LHCN-M2 (cell line): ENCODE measurements around the gene RAPGEF3. TPM values are rescaled to one million over a fixed set of nuclear protein-coding genes. Genes with fewer than 3 reads are reported as not detected.

ENCODE experiments used
- DNase-seq: peaks from one replicate; pipeline ENCODE4 v3.0.0-alpha.2; 2012; ENCODE audit warnings: low read depth
- total RNA-seq: library from RNA; depleted of rRNA; stranded (reverse); fragments of >200 nt; gene quantifications from 2 replicates; pipeline ENCODE4 v1.2.3, GENCODE V29; 2014

The RAPGEF3 gene
- total RNA-seq, 1 experiment from 2014 or later, result 1.8 TPM

DNA sequence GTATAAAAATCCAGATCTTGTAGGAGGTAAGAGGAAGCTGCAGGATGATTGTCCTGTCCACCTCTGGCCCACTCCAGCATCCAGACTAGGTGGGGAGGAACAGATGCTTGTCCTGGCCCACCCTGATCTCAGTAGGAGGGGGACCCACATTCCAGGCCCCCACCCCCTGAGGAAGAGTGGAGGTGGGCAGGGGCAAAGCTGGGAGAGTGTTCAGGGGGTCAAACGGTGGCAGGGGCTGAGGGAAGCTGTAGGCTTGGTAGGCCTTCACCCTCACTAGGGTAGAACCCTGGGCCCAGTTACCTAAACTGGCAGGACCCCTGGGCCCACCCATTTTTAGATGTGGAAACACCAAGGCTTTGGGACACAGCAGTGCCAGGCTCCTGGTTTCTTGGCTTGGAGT is 18.5 kb upstream of the RAPGEF3 start:
- no peak for DNase-seq

DNA sequence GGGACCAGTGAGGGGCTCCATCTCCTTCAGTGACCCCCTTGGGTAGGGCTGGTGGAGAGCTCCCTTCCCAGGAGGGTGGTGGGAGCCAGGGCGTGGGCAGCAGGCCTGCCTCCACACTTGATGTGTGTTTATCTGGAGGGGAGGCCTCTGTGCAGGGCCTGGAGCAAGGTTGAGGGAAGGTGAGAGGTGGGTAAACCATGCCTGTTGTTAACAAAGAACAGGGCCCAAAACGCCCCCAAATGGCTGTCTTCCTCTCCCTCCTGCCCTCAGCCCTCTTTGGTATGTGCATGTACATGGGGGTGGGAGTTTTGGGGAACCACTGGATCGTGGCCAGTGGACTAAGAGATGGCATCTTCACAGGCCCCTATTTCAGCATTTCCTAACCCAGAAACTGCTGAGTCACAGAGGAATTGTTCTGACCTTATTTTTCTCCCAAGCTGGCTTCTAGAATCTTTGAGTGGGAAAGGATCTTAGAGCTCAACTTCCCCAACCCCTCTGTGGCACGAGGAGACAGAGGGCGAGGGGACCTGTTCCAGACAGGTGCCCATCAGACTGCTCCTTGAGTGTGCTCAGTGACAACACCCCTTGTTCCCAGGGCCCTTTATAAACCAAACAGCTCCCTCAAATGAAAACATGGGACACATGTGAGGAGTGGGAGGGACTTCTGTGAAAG is 17.9 kb upstream of the RAPGEF3 start:
- no peak for DNase-seq

DNA sequence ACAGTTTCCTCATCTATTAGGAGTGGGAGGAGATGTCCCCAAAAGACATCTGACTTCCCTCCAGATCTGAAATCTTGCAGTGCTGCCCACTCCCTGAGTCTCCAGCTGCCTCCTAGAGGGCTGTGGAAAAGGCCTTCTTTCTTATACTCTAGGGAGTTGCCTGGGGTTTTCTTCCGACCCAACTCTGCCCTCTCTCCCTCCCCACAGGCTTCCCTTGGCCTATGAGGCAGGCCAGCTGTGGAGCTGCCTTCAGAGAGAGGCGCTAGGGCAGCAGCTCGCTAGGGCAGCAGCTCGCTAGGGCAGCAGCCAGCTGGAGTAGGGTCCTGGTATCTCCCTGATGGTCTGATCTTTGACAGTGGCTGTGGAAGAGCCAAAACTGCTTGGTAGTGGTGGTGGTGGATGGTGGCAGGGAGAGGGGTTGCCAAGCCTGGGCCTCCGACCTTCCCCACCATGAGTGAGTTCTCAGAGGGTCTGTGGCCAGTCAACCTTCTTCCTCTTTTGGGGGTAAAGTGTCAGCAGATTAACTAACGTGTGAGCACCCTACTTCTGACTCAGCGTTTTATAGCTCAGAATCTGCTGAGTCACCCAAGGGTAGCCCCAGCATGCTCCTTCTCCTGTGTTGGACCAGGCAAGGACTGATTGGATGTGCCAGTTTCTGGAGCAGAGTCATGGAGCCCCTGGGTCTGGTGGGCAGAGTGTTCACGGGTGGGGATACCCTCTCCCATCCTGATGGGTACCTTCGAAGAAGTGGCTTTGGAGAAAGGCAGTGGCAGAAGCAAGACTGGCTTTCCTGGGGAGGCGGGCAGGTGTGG is 16.6 kb upstream of the RAPGEF3 start:
- peak; percentile 46 for DNase-seq

DNA sequence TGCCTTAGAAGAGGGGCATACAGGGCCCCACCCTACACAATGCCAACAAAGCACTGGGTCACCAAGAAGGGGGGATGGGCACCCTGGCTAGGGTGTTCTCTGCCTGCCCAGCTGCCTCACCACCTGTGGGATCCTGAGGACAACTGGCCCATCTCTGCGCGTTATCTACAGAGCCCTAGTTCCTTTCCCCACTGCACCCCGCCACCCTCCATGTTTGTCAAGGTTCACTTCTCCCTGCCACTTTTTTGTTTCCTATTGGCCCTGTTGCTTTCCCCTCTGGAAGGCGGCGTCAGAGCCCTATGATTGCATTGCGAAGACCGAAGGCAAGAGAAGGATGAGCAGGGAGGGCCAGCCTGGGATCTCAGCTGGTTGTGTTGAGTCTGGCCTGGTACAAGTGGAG is 16.0 kb upstream of the RAPGEF3 start:
- no peak for DNase-seq

DNA sequence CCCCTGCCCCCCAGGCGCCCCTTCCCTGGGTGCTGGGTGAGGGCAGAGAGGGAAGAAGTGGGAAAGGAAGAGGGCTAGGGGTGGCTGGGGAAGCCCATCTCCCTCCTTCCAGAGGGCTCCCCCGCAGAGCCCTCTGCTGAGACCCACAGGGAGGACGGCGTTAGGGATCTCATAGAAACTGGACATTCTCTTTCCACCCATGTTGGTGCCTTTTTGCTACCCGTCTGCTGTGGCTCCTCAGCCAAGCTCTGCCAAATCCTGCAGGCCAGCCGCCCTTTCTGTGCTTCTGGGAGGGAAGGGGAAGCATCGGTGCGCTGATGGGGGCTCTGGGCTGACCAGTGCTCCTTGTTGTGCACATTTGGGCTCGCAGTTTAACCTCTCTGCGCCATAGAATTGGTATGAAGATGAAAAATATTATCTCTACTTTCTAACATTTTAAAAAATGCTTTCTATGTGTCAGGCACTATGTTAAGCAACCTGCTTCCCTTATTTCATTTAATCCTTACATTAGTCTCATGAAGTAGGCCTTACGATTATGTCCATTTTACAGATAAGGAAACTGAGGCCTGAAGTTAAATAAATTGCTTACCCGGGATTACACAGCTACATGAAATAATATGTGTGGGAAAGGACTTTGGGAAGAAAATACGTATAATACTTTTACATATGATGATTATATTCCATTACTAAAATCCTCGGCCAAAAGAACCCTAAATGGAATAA is 15.3 kb upstream of the RAPGEF3 start:
- no peak for DNase-seq

DNA sequence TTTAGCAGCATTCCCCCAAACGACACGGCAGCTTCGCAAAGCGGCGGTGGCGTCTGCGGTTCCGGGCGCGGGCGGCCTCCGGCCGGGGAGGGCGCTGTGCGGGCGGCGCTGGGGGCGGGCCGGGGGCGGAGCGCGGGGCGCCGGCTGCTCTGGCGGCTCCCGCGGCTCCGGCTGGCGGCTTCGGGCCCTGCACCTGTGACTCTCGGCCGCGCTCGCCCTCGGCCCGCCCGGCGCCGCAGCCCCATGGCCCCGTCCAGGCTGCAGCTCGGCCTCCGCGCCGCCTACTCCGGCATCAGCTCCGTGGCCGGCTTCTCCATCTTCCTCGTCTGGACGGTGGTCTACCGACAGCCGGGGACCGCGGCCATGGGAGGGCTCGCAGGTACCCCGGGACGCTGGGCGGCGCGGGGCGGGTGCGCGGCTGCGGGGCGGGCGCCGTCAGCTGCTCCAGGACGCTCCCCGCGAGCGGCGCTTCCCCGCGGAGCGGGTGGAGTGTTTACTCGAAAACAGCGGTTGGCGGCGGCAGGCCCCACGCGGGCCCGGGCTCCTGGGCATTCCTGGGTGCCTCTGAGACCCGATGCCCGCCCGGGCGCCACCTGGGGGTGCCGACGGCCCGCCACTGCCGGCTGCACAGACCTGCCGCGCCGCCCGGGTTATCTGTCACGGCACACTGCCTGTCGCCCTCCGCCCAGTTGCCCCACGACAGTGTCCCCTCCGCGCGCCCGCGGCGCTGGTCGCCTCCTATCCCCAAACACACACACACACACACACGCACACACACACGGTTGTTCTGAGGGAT is 14.6 kb upstream of the RAPGEF3 start, which contains the start of gene SLC48A1:
Gene SLC48A1 (plus strand): TSS at position 177 of the 796 bp plus-strand sequence. CDS start 67 bp downstream, at position 244.
- DNase-seq, result peak; percentile 38

DNA sequence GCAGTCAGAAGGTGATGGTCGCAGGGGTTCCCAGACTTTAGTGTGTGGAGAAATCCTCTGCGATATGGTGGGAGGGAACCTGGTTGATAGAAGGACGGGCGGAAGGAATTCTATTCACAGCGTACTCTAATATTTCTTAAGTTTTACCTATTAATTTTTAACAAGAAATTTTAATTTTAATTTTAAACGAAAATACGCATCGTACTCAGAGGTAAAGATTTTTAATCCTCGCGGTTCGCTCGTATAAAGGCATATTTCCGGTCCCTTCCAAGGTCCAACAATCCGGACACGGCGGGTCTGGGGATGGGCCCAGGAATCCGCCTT is 14.0 kb upstream of the RAPGEF3 start:
- DNase-seq, result no peak

DNA sequence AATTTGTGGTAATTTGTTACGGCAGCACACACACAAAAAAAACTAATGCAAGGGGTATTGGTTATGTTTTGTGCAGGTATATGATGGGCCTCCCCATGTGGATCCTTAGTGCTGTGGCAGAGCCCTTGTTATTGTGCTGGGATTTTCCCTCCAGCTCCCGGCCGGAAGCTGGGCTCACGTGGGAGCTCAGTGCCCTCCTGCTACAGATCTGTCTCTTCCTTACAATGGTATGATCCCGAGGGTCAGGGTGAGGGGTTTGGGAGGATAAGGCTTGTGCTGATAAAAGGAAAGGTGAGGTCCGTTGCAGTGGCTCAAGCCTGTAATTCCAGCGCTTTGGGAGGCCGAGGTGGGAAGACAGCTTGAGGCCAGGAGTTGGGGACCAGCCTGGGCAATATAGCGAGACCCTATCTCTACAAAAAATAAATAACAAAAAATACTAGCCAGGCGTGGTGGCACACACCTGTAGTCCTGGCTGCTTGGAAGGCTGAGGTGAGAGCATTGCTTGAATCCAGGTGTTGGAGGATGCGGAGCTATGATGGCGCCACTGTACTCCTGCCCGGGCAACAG is 13.5 kb upstream of the RAPGEF3 start:
- DNase-seq, result no peak

DNA sequence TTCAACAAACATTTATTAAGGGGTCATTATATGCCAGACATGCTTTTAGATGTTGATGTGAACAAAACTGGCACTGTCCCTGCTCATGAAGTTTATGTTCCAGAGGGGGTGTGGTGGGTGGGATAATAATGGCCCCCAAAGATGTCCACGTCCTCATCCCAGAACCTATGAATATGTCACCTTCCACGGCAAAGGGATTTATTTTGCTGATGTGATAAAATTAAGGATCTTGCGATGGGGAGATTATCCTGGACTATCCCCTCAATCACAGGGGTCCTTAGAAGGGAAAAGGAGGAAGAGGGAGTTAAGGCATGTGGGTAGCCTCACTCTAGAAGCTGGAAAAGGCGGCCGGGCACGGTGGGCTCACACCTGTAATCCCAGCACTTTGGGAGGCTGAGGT is 12.6 kb upstream of the RAPGEF3 start:
- DNase-seq, result no peak

DNA sequence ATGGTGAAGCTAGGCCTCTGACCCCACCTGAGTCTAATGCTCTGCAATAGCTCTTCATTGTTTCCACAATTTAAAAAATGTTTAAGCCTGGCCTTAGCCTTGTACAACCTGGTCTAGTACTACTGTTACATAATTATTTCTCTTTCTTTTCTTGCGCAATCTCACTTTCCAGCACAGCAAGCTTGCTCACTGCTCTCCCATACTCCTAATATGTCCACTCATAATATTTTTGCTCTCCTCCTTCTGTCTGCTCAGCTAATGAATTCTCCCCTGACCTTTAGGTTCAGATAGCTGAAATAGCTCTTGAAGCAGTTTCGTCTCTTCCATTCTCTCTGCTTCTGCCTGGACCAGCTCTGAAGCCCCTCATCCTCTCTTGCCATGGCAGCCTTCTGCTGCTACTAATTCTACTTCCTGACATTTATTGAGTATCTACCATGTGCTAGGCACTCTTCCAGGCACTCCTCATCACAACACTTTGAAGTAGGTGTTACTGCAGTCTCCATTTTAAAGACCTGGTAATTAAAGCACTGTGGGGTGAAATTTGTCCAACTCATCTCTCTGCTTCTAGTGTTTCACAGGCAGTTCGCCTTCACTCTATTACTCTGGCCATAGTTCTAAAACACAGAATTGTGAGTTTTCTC is 11.5 kb upstream of the RAPGEF3 start:
- DNase-seq, result no peak

DNA sequence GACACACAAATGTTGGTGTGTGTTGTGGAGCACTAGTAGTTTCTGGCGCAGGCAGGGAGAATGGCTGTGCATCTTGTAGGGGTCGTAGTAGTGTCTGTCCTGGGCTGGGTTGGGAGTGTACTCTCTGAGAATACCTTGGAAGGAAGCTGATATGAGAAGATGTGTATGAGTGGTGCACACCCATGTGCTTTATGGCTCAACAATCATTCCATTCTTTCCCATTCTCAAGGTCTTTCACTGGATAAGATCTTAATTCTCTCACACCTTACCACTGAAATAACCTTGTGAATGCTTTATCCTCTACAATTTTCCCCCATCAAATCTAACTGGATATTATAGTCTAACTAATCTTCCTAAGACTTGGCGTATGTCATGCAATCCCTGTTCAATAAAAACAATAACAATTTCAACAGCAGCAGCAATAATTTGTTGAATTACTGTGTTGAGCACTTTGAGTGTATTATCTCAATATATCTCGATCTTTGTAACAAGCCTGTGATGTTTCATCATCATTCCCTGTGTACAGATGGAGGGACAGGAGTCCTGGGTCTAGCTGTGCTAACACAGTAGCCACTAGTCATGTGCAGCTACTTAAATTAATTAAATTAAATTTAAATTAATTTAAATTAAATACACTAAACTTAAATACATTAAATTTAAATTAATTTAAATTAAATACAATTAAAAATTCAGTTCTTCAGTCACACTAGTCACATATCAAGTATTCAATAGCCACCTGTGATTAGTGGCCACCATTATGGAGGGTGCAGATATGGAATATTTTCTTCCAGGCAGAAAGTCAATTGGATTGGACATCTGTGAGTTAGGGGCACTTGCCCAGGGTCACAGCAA is 10.8 kb upstream of the RAPGEF3 start:
- DNase-seq, result no peak

DNA sequence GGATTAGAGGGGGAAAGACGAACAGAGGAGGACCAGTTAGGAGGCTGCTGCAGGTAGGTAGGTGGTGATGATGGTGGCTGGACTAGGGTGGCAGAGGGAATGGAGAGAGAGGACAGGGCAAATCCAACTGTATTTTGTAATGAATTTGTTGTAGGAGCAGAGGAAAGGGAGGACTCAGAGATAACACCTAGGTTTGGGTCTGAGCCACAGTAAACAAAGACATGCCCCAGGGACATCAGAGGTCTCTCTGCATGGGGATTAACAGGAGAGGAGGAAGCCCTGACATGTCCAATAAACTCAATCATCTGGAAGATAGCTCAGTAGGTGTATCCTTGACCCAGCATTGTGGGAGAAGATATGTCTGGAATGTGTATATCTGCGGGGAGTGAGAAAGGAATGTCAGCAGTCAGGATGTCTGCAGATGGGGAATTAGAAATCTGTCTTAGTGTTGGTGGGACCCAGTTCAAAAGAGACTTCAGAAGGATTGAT is 9.7 kb upstream of the RAPGEF3 start:
- DNase-seq, result no peak

DNA sequence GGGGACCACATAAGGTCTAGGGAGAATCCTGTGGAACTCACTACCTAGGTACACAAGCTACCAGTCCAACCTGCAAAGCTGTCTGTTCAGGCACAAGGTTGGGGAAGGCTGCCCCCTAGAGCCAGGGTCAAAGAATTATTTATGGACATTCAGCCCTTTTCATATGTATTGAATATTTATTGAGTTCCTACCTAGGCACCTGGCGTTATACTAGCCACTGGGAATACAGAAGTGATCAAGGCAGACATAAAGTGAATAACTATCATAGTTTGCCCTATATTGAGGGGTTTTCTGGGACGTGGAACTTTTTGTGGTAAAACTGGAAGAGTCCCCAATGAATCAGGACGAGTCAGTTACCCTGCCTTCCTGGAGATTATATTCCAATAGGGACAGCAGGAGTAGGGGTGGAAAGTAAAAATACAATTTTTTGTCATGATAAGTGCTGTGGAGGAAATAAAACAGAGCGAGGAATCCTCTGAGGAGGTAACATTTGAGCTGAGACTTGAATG is 8.6 kb upstream of the RAPGEF3 start:
- DNase-seq, result no peak

DNA sequence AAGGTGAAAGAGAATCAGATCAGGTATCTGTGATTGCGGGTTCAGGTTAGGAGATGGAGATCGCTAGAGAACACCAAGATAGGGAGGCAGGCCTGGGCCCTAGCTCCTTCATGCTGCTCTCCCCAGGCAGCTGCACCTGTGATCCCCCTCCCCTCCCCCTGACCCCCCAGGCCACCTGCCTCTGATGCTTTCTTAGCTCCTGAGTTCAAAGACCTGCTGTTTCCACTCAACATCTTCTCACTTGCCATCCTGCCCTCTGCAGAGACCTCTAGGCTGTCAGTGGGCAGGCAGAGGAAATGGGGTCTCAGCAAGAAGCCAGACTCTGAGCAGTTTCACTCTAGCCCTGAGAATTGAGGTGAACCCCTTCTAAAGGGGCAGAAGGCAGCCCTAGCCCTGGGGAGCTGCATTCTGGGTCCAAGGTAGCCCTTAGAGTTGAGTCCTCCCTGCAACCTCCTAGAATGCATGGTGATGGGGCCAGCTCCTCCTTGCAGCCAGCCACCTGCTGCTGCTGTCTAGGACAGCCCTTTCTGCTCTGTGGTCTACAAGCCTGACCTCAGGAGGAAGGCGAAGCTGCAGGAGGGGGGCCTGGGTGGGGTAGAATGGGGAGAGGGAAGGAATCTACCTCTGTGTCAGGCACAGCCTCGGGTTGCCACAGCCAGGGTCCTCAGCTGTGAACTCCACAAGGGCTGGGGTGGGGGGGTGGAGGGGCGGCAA is 8.0 kb upstream of the RAPGEF3 start:
- no peak for DNase-seq

DNA sequence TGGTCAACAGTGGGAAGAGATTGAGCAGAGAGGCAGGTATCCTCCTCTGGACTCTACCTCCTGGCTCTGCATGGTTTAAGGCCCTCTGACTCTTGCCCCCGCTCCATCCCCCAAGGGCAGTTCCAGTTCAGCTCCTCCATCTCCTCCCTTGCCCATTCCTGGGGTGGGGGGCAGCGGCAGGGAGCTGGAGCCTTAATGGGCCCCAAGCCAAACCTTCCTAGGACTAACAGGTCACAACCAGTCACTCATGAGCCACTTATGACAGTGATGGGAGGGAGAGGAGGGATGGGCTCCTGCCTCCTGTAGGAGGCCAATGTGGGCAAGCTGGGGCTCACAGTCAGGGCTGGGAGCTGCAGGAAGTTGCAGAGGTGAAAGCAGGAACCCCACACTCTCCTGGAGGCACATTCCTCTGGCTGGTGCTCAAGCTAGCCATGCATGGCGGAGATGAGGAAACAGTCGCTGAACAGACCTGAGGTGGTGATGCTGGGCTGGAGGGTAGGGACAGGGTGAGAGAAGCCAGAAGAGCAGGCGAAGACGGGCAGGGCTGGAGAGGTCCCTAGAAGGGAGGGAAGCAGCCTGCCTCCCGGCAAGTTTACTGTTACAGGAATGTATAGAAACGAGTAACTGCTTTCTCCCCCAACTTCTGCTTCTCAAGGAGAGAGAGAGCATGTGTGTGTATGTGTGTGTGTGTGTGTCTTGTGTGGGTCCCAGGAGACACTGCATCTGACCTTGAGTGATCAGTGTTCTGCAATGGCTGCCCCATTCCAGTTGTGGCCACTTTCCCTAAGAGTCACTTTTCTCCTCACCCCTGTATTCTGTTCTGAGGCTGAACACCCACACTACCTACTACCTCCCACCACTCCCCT is 5.0 kb upstream of the RAPGEF3 start:
- DNase-seq, result no peak

DNA sequence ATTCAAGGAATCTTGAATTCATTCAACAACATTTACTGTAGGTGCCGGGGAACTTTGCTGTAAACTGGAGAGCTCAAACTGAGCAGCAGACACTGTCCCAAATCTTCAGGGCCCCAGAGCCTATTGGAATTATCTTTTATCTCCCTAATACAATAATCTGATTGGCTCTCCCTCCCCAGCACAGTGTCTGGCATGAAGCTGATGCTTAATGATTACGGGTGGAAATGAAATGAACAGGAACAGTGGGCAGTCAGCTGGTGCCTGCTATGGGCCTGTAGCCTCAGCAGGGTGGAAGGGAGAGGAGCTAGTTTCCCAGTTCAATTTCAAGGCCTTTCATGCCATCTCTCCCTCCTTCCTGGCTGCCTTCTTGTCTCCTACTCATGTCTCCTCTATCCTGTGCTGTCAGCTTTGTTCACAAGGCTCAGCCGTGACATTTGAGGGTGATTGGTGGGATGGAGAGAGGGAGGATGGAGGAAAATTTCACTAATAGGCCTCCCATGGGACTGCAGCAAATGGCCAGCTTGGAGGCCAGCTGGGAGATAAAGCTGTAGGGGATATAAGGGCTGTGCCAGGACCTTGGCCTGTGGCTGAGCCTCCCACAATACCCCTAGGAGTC is 4.3 kb upstream of the RAPGEF3 start:
- DNase-seq, result no peak

DNA sequence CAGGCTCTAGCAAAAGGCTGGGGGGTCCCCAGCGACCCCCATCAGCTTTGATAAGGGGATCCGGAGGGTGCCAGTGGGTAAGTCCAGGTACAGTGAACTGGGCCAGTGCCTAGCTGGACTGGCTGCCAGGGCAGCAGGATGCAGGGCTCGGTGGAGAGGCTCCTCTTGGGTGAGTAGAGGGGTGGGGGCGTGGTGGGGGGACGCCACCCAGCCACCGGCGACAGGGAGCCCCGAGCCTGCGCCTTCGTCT is 171 bp downstream of the RAPGEF3 start:
- DNase-seq, result no peak
